C4-2B (cell line): ENCODE results near the gene KNTC1.

Experiments used
- H3K27ac ChIP-seq: fragments of 450-650 bp; 2 replicates; pipeline ENCODE4 v1.5.1; 2017
- CTCF ChIP-seq: fragments of 450-650 bp; conservative IDR thresholded peaks from 2 replicates; pipeline ENCODE4 v1.5.1; 2017; ENCODE audit warnings: mild to moderate bottlenecking
- ZFX ChIP-seq: fragments of 450-650 bp; IDR thresholded peaks from 2 replicates; pipeline ENCODE4 v1.6.1; 2017

The KNTC1 gene

GRCh38 chr12:122527478-122527944 is 462 bp downstream of the KNTC1 start:
- peak overlapping the region; percentile 95 for H3K27ac ChIP-seq

GRCh38 chr12:122528582-122528981 is 1.5 kb downstream of the KNTC1 start:
- H3K27ac ChIP-seq, result no peak overlapping the region
- TF ChIP-seq ZFX (no peak), CTCF (no peak)

More at GRCh38 chr12:122527478-122527944, 462 bp downstream of the KNTC1 start:
- no peak for TF ChIP-seq ZFX
- TF ChIP-seq CTCF, result no peak

GRCh38 chr12:122528992-122529391 is 1.9 kb downstream of the KNTC1 start:
- TF ChIP-seq ZFX (no peak), CTCF (no peak)
- H3K27ac ChIP-seq, result no peak overlapping the region

GRCh38 chr12:122533856-122534255 is 6.8 kb downstream of the KNTC1 start:
- no peak for TF ChIP-seq ZFX
- TF ChIP-seq CTCF, result no peak

GRCh38 chr12:122537021-122537420 is 10.0 kb downstream of the KNTC1 start:
- H3K27ac ChIP-seq, result no peak overlapping the region
- TF ChIP-seq ZFX (no peak), CTCF (no peak)

More at GRCh38 chr12:122533856-122534255, 6.8 kb downstream of the KNTC1 start:
- H3K27ac ChIP-seq, result no peak overlapping the region

- TF ChIP-seq ZFX (no peak), CTCF (no peak)
- no peak overlapping the region for H3K27ac ChIP-seq
Observed at GRCh38 chr12:122538496-122538895, 11.4 kb downstream of the KNTC1 start.

- TF ChIP-seq ZFX (no peak), CTCF (no peak)
- H3K27ac ChIP-seq, result no peak overlapping the region
Observed at GRCh38 chr12:122544537-122544936, 17.5 kb downstream of the KNTC1 start.
